Tibial nerve (tissue), 4 donors: ENCODE measurements around the gene ENDOG. TPM values are rescaled to one million over a fixed set of nuclear protein-coding genes. Genes with fewer than 3 reads are reported as not detected.
A peak's percentile ranks its signal among the peaks of the same experiment; 100 is the strongest.

Experiments used
- DNase-seq, 2 donors: peaks; one replicate each; pipeline ENCODE4 v3.0.0-alpha.2; 2019; ENCODE audit warnings: low spot score in 2 of 2
- H3K27ac ChIP-seq, 4 donors: fragments of 200-600 bp; sonication (generic) in 3 of 4; one replicate each; pipeline ENCODE4 v1.5.1; 2017 to 2019; ENCODE audit warnings: mild to moderate bottlenecking in 1 of 4
- H3K27me3 ChIP-seq, 2 donors: fragments of 200-600 bp; sonication (generic) in 1 of 2; one replicate each; pipeline versions ENCODE4 v1.5.1 to v1.6.0; 2017 to 2019
- H3K36me3 ChIP-seq, 3 donors: fragments of 200-600 bp; sonication (generic); one replicate each; pipeline ENCODE4 v1.5.1; 2018 to 2019
- H3K4me1 ChIP-seq, 4 donors: fragments of 200-600 bp; sonication (generic) in 3 of 4; one replicate each; pipeline ENCODE4 v1.5.1; 2017 to 2019
- H3K4me3 ChIP-seq, 4 donors: fragments of 200-600 bp; sonication (generic) in 3 of 4; one replicate each; pipeline ENCODE4 v1.5.1; 2017 to 2019; ENCODE audit warnings: mild to moderate bottlenecking in 1 of 4, moderate library complexity in 1 of 4
- H3K9me3 ChIP-seq, 4 donors: fragments of 200-600 bp; sonication (generic) in 3 of 4; one replicate each; pipeline ENCODE4 v1.5.1; 2017 to 2019
- CTCF ChIP-seq, 5 experiments: fragments of 200-600 bp in 3 of 5; fragments of 450-650 bp in 2 of 5; sonication (generic) in 3 of 5; IDR thresholded peaks; one replicate each; pipeline ENCODE4 v1.5.1; 2016 to 2019; ENCODE audit warnings: antibody characterized with exemption in 5 of 5, mild to moderate bottlenecking in 3 of 5, moderate library complexity in 2 of 5
- EP300 ChIP-seq, 2 donors: sonication (generic); formaldehyde crosslinking; IDR thresholded peaks; one replicate each; pipeline ENCODE4 v1.6.1; 2017; ENCODE audit warnings: antibody characterized with exemption in 2 of 2, mild to moderate bottlenecking in 1 of 2
- POLR2A ChIP-seq, 2 donors: fragments of 450-650 bp; IDR thresholded peaks; one replicate each; pipeline ENCODE4 v1.6.1; 2017; ENCODE audit warnings: antibody characterized with exemption in 2 of 2, mild to moderate bottlenecking in 2 of 2, moderate library complexity in 2 of 2
- WGBS, 2 donors: methylation state at CpG; one replicate each; pipeline ENCODE4 v1.1.5; 2018; 5-methylcytosine and 5-hydroxymethylcytosine counted together
- total RNA-seq, 4 donors: library from RNA; depleted of rRNA; stranded (reverse); fragments of >200 nt; gene quantifications; one replicate each; pipeline ENCODE4 v1.1.0, GENCODE V29; 2016

Gene ENDOG
- total RNA-seq, 4 donors from 2014 or later = 22.8 to 53.1 (median 48.8) TPM

DNA sequence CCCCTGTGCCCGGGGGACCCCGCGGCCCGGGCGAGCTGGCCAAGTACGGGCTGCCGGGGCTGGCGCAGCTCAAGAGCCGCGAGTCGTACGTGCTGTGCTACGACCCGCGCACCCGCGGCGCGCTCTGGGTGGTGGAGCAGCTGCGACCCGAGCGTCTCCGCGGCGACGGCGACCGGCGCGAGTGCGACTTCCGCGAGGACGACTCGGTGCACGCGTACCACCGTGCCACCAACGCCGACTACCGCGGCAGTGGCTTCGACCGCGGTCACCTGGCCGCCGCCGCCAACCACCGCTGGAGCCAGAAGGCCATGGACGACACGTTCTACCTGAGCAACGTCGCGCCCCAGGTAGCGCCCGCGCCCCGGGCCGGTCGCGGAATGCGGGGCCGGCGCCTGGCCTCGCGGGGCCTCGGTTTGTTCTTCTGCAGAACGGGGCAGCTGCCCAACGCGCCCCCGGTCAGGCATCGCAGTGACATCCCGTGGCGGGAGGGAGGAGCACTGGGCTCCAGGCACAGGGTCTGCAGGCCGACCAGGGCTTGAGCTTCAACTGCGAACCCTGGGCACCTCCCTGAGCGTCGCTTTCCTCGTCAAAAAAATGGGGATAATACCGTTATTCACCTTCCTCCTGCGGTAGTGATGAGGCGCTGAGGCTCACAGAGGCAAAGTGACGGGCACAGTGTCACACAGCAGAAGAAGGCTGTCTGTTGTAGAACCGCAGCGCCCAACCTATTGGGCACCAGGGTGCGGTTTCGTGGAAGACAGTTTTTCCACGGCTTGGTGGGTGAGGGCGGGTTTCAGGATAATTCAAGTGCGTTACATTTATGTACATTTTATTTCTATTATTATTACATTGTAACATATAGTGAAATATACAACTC, 777 bp downstream of the ENDOG start:
- H3K27ac ChIP-seq = peak overlapping the region; percentile 46 to 90 (median 84)
- no peak for DNase-seq
- WGBS, 2 donors = 11 to 17% methylated on average over 50 to 69 of the region's 90 CpGs

GRCh38 chr9:128819716-128820664, 1.7 kb downstream of the ENDOG start:
- Histone ChIP-seq H3K27ac (peak overlapping the region in 2 of 4 donors; percentile 80 to 89), H3K36me3 (peaks cover 0 to 45% (median 0%) of the 10 kb centered on the region in 3 donors), H3K4me1 (peaks cover 0 to 15% (median 11%) of the 10 kb centered on the region in 4 donors), H3K9me3 (no peaks in the 10 kb centered on the region), H3K27me3 (no peaks in the 10 kb centered on the region), H3K4me3 (peak overlapping the region in 1 of 4 donors; percentile 87)
- DNase-seq = no peak
- WGBS, 2 donors = 68 to 73% methylated on average over 16 to 17 of the region's 18 CpGs
- TF ChIP-seq POLR2A (IDR thresholded peaks at IDR 0.05) = no peak
- no peak for TF ChIP-seq EP300 (IDR thresholded peaks at IDR 0.05)
- TF ChIP-seq CTCF (IDR thresholded peaks at IDR 0.05) = no peak

More for the DNA sequence above, 777 bp downstream of the ENDOG start:
- peaks cover 0 to 36% (median 0%) of the 10 kb centered on the region in 3 donors for H3K36me3 ChIP-seq
- peaks cover 0 to 15% (median 11%) of the 10 kb centered on the region in 4 donors for H3K4me1 ChIP-seq
- H3K4me3 ChIP-seq = peak overlapping the region; percentile 51 to 87 (median 66)
- no peak for TF ChIP-seq CTCF (IDR thresholded peaks at IDR 0.05)
- TF ChIP-seq POLR2A (IDR thresholded peaks at IDR 0.05) = no peak
- TF ChIP-seq EP300 (IDR thresholded peaks at IDR 0.05) = no peak
- no peaks in the 10 kb centered on the region for H3K27me3 ChIP-seq
- H3K9me3 ChIP-seq = no peaks in the 10 kb centered on the region

DNA sequence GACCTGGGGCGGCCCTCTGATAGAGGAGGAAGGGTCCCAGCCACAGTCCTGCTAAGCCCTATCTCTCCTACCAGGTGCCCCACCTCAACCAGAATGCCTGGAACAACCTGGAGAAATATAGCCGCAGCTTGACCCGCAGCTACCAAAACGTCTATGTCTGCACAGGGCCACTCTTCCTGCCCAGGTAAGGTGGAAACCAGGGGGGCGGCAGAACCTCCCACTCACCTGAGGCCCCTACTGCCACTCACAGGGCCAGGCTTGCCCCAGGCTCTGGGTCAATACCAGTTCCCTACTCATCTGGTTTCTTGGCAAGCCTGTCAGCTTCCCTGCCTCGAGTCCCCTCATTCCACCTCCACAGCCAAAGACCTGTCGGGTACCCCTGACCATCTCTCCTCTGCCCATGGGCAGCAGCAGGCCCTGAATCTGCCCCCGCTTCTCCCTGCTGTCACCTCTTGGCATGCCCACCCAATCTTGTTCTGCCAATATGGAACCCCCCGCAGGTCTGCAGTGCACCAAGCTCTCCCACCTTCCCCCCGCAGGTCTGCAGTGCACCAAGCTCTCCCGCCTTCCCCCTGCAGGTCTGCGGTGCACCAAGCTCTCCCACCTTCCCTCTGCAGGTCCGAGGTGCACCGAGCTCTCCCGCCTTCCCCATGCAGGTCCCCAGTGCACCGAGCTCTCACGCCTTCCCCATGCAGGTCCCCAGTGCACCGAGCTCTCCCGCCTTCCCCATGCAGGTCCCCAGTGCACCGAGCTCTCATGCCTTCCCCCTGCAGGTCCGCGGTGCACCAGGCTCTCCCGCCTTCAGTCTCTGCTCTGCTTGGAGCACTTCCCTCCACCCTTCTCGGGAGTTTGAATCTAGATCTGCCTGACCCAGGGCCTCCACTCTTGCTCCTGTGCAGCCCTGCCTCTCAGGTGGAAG, 2.6 kb downstream of the ENDOG start:
- no peak overlapping the region for H3K27ac ChIP-seq
- H3K4me1 ChIP-seq = peaks cover 0 to 15% (median 11%) of the 10 kb centered on the region in 4 donors
- TF ChIP-seq CTCF (IDR thresholded peaks at IDR 0.05) (no peak), POLR2A (IDR thresholded peaks at IDR 0.05) (no peak), EP300 (IDR thresholded peaks at IDR 0.05) (no peak)
- DNase-seq = no peak
- H3K9me3 ChIP-seq = no peaks in the 10 kb centered on the region
- peaks cover 0 to 54% (median 0%) of the 10 kb centered on the region in 3 donors for H3K36me3 ChIP-seq
- H3K4me3 ChIP-seq = no peak overlapping the region
- H3K27me3 ChIP-seq = no peaks in the 10 kb centered on the region
- 83 to 84% methylated on average over 23 to 24 of the region's 24 CpGs for WGBS, 2 donors

GRCh38 chr9:128821584-128822406, 3.5 kb downstream of the ENDOG start:
- Histone ChIP-seq H3K4me3 (no peak overlapping the region), H3K4me1 (peaks cover 0 to 15% (median 11%) of the 10 kb centered on the region in 4 donors), H3K27ac (no peak overlapping the region), H3K9me3 (no peaks in the 10 kb centered on the region), H3K27me3 (no peaks in the 10 kb centered on the region), H3K36me3 (peaks cover 0 to 63% (median 0%) of the 10 kb centered on the region in 3 donors)
- TF ChIP-seq POLR2A (IDR thresholded peaks at IDR 0.05) (no peak), CTCF (IDR thresholded peaks at IDR 0.05) (no peak), EP300 (IDR thresholded peaks at IDR 0.05) (no peak)
- 83 to 89% methylated on average over 15 to 16 of the region's 16 CpGs for WGBS, 2 donors
- DNase-seq = no peak
